GM21360 (cell line): ENCODE data around the gene SLC35G1.

ENCODE experiments used
- ATAC-seq: cut with Tn5 transposase; IDR thresholded peaks from one replicate; pipeline ENCODE4 v1.9.1; 2021; ENCODE audit warnings: mild to moderate bottlenecking, moderate library complexity; ENCODE audit not compliant: unreplicated experiment

Gene SLC35G1

GRCh38 chr10:93947524-93947923 lies 53.7 kb downstream of the SLC35G1 start:
- no peak for ATAC-seq

- no peak for ATAC-seq
Measured at GRCh38 chr10:93951905-93952304, 58.1 kb downstream of the SLC35G1 start.
